ENCODE measurements around the gene COL2A1. TPM values are rescaled to one million over a fixed set of nuclear protein-coding genes. Genes with fewer than 3 reads are reported as not detected.

COL2A1 gene
- total RNA-seq, 4 donors from 2014 or later = not detected

DNA sequence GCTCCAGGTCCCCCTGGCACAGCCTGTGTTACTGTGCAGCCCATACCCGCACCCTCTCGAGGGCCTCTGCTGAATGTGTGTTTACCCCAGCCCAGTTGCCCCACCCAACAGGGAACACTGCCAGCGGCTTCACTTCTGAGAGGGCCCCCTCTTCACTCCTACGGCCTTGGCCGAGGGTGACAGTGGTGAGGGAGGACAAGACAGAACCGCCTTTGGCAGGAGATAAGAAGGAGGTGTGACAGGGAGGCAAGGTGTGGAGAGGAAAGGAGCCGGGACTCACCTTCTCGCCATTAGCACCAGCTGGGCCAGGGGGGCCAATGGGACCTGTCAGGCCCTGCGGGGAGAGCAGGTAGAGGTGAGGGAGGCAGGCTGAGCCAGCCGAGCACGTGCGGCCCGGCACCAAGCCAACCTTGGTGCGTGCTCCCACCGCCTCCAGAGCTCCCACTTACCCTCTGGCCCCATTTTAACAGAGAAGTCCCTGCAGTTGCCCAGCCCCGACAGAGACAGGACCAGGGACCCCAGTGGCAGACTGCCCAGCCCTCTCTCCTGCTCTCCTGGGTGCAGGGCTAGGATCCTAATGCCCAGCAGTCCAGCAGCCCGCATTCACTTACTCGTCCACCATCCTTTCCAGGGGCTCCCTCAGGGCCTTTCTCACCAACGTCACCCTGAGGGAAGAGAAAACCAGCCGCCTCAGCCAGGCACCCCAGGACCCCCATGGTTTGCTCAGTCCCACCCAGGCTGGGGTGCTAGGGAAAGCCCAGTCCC is 22.6 kb downstream of the COL2A1 start:
- WGBS = 83% methylated on average over 17 of the region's 20 CpGs
- peaks cover 6% of the 10 kb centered on the region for H3K27me3 ChIP-seq
- DNase-seq (ENCODE audit: low spot score in 2 of 2) = no peak
- no peaks in the 10 kb centered on the region for H3K36me3 ChIP-seq
- H3K4me3 ChIP-seq = no peak overlapping the region
- no peak overlapping the region for H3K27ac ChIP-seq
- no peak for TF ChIP-seq POLR2A (IDR thresholded peaks at IDR 0.05)
- no peaks in the 10 kb centered on the region for H3K4me1 ChIP-seq
- no peaks in the 10 kb centered on the region for H3K9me3 ChIP-seq

DNA sequence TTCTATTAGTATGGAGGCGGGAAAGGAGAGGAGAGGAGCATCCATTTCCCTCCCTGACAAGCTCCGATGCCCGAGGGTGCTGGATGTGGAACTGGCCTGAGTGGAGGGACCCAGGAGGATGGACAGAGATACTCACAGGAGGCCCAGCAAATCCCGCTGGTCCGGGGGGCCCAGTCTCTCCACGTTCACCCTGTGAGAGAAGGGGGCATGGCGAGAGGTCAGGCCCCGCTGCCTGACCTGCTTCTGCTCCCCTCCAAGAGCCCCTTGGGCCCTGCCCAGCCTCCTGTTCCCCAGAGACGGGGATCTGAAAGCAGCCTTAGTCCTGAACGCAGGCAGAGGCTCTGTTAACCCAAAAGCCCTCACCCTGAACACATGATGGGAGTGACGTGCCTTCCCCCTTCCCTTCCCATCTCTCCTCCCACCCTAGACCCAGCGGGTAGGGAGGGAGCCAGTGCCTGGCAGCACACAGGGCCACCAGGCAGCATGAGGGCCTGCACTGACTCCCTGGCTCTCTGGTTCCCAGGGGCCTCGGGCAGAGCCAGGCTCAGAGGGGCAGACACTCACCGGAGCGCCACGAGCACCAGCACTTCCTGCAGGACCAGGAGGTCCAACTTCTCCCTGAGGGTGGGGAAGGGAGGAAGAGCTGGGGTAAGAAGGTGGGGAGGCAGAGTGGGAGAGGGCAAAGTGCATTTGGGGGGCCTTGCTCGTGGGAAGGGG is 23.3 kb downstream of the COL2A1 start:
- Histone ChIP-seq H3K27ac (no peak overlapping the region), H3K27me3 (peaks cover 6% of the 10 kb centered on the region)
- 82% methylated on average over 4 of the region's 17 CpGs for WGBS

DNA sequence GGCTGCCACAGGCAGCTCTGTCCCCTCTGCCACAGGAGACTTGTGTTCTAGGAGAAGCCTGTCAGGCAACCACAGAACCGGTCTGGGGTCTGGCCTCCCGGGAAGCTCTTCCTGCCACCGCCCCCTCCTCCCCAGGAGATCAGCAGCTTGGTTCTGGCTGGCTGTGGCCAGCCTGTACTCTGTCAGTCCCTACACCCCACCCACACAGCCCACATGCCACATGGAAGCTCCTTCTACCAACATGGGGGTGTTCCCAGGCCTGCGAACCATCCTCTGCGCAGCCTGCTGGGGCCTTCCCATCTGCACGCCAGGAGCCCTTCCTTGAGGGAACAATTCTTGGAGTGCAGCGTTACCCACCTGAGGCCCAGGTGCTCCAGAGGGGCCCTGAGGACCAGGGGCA is 24.1 kb downstream of the COL2A1 start:
- H3K27ac ChIP-seq = no peak overlapping the region
- 71% methylated on average over 1 of the region's 7 CpGs for WGBS
- H3K4me3 ChIP-seq = no peak overlapping the region
- H3K9me3 ChIP-seq = no peaks in the 10 kb centered on the region
- H3K36me3 ChIP-seq = no peaks in the 10 kb centered on the region
- TF ChIP-seq, protein P1, sequence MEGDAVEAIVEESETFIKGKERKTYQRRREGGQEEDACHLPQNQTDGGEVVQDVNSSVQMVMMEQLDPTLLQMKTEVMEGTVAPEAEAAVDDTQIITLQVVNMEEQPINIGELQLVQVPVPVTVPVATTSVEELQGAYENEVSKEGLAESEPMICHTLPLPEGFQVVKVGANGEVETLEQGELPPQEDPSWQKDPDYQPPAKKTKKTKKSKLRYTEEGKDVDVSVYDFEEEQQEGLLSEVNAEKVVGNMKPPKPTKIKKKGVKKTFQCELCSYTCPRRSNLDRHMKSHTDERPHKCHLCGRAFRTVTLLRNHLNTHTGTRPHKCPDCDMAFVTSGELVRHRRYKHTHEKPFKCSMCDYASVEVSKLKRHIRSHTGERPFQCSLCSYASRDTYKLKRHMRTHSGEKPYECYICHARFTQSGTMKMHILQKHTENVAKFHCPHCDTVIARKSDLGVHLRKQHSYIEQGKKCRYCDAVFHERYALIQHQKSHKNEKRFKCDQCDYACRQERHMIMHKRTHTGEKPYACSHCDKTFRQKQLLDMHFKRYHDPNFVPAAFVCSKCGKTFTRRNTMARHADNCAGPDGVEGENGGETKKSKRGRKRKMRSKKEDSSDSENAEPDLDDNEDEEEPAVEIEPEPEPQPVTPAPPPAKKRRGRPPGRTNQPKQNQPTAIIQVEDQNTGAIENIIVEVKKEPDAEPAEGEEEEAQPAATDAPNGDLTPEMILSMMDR (IDR thresholded peaks at IDR 0.05) = no peak
- TF ChIP-seq EP300 (IDR thresholded peaks at IDR 0.05) (no peak), POLR2A (IDR thresholded peaks at IDR 0.05) (no peak), POLR2AphosphoS5 (IDR thresholded peaks at IDR 0.05) (no peak)
- no peak for DNase-seq (ENCODE audit: low spot score in 2 of 2)
- H3K4me1 ChIP-seq = no peaks in the 10 kb centered on the region
- H3K27me3 ChIP-seq = peaks cover 6% of the 10 kb centered on the region

More for the DNA sequence above, 23.3 kb downstream of the COL2A1 start:
- no peak for DNase-seq (ENCODE audit: low spot score in 2 of 2)
- no peaks in the 10 kb centered on the region for H3K9me3 ChIP-seq
- no peaks in the 10 kb centered on the region for H3K36me3 ChIP-seq
- H3K4me1 ChIP-seq = no peaks in the 10 kb centered on the region
- H3K4me3 ChIP-seq = no peak overlapping the region
- no peak for TF ChIP-seq POLR2A (IDR thresholded peaks at IDR 0.05)
- no peak for TF ChIP-seq EP300 (IDR thresholded peaks at IDR 0.05)
- TF ChIP-seq POLR2AphosphoS5 (IDR thresholded peaks at IDR 0.05) = no peak
- TF ChIP-seq, protein P1 (IDR thresholded peaks at IDR 0.05) = no peak

DNA sequence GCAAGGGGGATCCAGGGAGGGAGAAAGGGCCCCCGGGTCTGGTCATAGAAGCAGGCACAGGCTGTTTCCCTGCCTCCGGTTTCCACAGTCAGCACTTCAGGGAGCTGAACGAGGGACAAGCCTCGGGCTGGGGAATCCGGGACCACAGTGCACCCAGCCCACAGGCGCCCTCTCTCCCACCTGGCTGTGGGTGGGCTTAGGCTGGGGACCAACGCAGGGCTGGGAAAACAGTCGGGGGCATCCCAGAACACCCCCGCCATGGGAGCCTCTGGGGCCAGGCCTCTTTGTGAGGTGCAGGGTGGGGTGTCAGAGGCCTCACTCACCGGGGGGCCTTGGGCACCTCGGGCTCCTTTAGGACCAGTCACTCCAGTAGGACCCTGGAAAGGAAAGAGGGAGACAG is 24.6 kb downstream of the COL2A1 start:
- Histone ChIP-seq H3K4me3 (no peak overlapping the region), H3K27ac (no peak overlapping the region), H3K9me3 (no peaks in the 10 kb centered on the region), H3K36me3 (no peaks in the 10 kb centered on the region), H3K27me3 (peaks cover 6% of the 10 kb centered on the region), H3K4me1 (no peaks in the 10 kb centered on the region)
- 86% methylated on average over 9 of the region's 11 CpGs for WGBS
- DNase-seq (ENCODE audit: low spot score in 2 of 2) = no peak
- TF ChIP-seq POLR2AphosphoS5 (IDR thresholded peaks at IDR 0.05) (no peak), EP300 (IDR thresholded peaks at IDR 0.05) (no peak), POLR2A (IDR thresholded peaks at IDR 0.05) (no peak)
- TF ChIP-seq, protein P1 (IDR thresholded peaks at IDR 0.05) = no peak

DNA sequence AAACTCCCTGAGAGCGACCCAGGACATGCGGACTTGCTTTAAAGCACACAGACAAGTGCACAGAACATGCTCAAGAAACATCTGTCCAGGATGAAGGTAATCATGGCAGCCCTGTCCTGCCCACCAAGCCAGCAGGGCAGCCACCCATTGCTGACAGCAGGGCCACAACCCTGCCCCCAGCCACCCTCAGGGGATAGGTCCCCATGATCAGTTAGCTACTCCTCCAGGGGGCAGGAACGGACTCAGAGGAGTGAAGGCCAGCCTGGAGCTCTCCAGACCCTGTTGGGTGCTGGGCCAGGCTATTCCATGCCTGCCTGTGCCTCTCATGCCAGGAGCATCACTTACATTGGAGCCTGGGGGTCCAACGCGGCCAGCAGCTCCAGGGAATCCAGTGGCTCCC is 25.1 kb downstream of the COL2A1 start:
- Histone ChIP-seq H3K36me3 (no peaks in the 10 kb centered on the region), H3K4me1 (no peaks in the 10 kb centered on the region), H3K27me3 (peaks cover 6% of the 10 kb centered on the region), H3K27ac (no peak overlapping the region), H3K4me3 (no peak overlapping the region), H3K9me3 (no peaks in the 10 kb centered on the region)
- DNase-seq (ENCODE audit: low spot score in 2 of 2) = no peak
- WGBS = 80% methylated on average over 4 of the region's 5 CpGs
- no peak for TF ChIP-seq POLR2A (IDR thresholded peaks at IDR 0.05)
- TF ChIP-seq, protein P1 (IDR thresholded peaks at IDR 0.05) = no peak
- no peak for TF ChIP-seq POLR2AphosphoS5 (IDR thresholded peaks at IDR 0.05)
- no peak for TF ChIP-seq EP300 (IDR thresholded peaks at IDR 0.05)
